Measurements from ENCODE around the gene HYAL3.
"Not testable (repeated sequence)": the region's sequence is repeated elsewhere in the genome, so short reads cannot be mapped to it uniquely, and the experiment has no call there.

HYAL3 gene

DNA sequence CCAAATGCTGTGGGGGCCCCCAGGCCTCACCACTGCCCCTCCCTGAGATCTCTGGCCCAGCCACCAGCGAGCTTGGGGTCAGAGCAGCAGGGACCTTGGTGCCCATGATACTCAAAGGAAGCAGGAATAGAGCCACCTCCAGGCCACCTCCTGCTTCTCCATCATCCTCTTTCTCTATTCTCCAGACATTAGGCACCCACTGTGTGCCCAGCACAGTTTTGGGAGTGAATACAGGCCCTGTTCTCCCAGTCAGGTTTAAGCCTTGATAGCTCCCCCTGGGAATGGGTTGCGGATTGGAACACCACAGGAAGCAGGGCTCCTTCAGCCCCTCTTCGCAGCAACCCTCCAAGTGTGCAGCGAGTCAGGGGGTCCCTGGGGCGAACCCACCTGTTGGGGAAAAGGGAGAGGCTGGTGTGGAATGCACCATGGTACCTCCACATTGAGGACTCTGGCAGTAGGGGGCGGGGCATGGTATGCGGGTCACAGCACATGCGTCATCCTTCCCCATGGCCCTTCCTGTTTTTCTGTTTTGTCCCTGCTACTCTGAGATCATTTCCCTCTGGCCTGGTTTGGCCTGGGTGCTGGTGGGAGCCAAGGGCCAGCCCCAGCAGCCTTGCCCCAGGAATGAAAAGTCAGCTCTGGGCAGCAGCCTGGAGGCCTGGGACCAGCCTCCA, 44.5 kb downstream of the HYAL3 start:
- no peak for DNase-seq

DNA sequence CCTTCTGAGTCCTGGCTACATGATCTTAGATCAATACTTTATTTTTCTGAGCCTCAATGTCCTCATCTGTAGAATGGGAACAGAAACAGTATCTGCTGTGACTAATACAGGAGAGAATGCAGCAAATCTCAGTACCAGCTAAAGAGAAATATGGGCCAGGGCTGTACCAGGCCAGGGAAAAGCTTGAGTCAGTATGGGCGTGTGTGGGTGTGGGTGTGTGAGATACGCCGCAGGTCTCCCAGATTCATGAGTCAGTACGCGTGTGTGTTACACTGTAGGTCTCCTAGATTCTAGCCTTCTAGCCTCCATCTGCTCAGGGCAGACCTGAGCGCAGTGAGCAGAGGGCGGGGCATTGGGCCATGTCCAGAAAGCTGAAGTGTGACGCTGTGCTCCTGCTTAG, 48.0 kb downstream of the HYAL3 start:
- no peak for DNase-seq

DNA sequence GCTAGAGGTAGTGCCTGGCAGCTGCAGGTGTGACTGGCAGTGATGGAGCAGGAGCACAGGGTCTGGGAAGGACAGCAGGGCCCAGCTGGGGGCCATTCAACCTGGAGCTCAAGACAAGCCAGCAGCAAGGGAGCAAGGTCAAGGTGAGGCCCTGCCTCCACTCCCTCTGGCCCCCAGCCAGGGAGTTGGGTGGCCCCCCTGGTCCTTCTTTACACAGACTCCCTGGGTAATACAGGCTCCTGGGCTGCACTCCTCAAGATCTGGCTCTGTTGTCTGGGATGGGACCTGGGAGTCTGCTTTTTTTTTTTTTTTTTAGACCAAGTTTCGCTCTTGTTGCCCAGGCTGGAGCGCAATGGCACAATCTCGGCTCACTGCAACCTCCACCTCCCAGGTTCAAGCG, 48.7 kb downstream of the HYAL3 start:
- no peak for DNase-seq

DNA sequence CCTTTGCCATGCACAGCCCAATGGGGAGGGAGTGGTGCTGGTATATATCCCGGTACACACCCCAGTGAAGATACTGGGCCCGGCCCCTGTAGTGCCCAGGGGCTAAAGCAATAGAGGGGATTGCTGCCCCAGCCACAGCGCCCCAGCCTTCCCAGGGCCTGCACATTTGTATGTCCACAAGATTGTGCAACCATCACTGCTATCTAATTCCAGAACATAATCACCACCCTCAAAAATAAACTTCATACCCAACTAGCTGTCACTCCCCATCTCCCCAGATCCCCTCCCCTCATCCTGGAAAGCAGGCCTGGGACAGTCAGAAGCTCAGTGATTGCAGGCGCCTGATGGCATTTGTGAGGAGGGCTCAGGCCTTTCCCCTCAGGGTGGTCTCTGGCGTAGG, 49.7 kb downstream of the HYAL3 start:
- no peak for DNase-seq

DNA sequence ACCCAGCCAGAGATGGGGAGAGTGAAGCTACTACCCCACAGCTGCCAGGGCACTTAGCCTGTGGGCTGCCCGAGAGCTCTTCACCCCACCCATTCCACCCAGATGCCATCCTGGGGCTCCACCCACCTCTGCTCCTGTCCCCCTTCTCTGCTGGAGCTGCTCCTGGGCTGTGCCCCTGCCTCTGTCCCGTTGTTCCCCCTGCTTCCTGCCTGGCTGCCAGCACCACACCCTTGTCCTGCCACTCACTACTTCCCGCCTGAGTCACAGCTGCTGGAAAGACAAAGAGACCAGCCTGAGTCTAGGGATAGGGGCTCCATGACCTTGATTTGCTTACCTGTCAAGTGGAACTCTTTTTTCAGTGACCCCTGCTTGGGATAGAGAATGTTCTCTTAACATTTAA, 50.8 kb downstream of the HYAL3 start:
- DNase-seq: no peak

DNA sequence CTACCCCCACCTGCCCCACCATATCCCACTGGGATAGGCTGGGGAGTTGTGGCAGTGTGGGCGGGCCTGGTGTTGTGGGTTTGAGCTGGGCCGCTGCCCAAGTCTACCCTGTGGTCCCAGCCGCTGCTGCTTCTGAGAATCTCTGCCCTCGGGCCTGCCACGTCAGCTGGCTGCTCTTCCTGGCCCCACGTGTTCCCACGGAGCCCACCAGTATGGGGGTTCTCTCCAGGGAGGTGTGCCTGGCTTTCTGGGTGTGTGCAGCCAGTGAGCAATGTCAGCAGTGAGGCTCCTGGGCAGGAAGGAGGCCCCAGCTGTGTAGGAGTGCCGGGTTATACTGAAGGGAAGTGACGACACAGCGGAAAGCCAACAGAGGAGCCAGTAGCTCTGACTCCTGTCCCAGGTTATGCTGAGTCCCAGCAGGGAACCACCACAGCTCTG, 52.7 kb downstream of the HYAL3 start:
- DNase-seq: no peak

DNA sequence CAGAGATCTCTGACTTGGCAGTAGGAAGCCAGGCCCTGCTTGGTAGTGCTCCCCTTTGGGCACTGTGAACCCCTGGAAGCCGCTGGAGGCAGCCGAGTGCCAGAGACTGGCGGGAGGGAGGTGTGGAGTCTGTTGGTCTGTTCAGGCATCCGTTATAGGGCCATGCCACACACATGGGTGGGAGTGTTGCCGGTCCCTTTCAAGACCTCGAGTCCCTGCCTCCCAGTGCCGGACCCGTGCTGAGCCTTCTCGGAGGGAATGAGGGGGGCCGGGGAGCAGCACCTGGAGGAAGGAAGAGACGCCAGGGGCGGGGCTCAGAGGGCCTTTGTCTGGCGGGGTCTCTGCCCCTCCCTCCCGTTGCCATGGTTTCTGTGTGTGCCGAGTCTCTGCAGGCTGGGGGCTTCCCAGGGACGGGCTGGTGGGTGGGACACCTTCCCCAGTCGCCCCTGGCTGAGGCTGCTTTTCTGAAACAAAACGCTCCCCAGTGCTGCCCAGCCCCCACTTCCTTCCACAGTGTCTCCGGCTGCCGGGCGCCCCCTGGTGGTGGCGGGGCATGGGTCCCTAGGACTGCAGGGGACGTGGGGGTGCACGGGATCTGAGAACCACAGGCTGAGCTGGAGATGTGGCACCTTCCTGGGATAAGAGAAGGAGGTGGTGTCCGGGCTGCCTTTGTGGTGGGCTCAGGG, 53.2 kb downstream of the HYAL3 start:
- DNase-seq: no peak

DNA sequence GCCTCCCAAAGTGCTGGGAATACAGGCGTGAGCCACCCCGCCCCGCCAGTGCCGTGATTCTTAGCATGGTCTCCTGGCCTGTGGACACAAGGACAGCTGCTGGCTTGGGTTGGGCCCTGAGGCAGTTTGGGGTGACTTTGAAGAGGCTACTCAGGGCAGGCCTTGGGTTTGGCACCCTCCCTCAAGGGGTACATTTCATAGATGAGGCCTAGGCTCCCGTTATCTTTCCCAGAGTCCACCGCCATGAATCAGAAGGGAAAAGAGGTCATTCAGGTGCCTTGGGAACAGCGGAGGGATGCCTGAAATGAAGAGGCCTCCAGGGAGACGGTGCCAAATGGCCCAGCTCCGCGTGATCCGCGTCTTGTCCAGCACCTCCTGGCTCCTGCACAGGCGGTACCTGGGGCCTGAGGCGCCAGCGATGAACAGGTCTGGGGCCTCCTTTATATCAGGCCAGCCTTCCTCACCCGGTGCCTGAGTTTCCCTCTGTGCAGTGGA, 53.9 kb downstream of the HYAL3 start:
- no peak for DNase-seq

DNA sequence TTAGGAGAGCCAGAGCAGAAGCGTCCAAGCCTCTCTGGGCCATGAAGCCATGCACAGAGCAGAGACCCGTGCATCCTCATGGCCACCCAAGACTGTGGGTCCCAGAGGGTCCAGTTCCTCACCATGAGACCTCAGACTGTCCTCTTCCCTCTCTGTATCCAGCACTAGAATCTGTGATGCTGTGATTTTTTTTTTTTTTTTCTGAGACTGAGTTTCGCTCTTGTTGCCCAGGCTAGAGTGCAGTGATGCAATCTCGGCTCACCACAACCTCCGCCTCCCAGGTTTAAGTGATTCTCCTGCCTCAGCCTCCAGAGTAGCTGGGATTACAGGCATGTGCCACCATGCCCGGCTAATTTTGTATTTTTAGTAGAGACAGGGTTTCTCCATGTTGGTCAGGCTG, 54.4 kb downstream of the HYAL3 start:
- not testable (repeated sequence) for DNase-seq

DNA sequence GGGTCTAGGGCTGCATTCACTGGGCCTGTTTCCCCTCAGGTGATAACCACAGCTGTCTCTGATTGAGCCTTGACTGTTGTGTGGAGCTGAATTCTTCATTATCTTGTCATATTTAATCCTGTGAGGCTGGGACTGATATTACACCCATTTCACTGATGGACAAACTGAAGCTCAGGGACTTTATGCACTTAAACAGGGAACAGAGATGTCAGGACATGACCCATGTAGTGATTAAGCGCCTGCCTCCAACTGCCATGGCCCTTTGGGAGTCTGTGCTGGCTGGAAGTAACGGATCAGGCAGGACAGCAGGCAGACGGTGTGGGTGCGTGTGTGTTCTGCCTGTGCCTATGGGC, 55.7 kb downstream of the HYAL3 start:
- no peak for DNase-seq

DNA sequence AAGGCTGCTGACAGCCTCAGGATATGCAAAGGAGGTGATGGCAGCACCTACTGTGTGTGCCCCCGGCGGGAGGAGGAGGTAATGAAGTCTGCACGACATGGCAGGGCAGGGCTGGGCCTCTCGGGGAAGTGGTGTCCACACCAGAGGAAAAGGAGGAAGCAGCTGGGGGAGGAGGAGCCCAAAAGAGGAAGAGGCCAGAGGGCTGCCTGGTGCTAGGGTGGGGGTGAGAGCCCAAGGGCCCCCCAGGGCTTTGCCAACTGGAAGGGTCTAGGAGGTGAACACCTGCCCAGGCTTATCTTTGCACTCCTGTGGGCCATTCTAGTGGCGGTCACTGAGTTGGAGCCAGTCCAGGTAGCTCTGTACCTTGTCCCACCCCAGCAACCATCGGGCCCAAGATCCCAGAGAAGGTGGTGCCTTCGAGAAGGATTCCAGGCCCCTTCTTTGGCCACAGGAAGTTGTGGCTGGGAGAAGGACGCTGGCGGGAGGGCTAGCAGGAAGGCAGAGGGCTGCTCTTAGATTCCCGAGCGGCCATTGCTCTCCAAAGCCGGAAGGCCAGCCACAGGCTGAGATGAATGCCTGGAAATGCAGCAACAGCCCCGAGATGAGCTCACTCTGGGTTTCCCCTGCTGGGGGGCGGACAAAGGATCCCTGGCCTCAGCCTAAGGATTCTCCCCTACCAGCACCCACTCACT, 56.2 kb downstream of the HYAL3 start:
- DNase-seq: no peak

All from NCI-H446 treated with DMSO at 0.1 percent for 48 hours (cell line).